Mesenteric fat pad (tissue), 1 donor: ENCODE measurements around the gene TAF7. TPM values are rescaled to one million over a fixed set of nuclear protein-coding genes. Genes with fewer than 3 reads are reported as not detected.
"Not testable (repeated sequence)": the region's sequence is repeated elsewhere in the genome, so short reads cannot be mapped to it uniquely, and the experiment has no call there.

Source experiments
- DNase-seq: peaks from one replicate; pipeline ENCODE4 v3.0.0-alpha.2; 2020; ENCODE audit warnings: low spot score
- long read RNA-seq: library from polyadenylated mRNA; unstranded; transcript quantifications from one replicate; pipeline ENCODE4 v2.0.0, GENCODE V29; 2020
- total RNA-seq: library from RNA; stranded (reverse); fragmentation: NEBNext Ultra II Directional; extraction: Animal tissue kit (Norgen Biotek cat#: 25700); gene quantifications from one replicate; pipeline ENCODE4 v1.2.1, GENCODE V29; 2021
- donor health status: DM: yes; HTN: yes; CAD: no.

Gene TAF7
- 53.9 TPM for total RNA-seq
- long read RNA-seq, transcript TAF7-201 (1 exons, 2,334 nt) = major isoform, 306 of 307 reads
- long read RNA-seq, partial matches to known transcripts = 0 of 307 reads
- long read RNA-seq, other reads (novel, unspliced or antisense) = 1 of 307 reads

DNA sequence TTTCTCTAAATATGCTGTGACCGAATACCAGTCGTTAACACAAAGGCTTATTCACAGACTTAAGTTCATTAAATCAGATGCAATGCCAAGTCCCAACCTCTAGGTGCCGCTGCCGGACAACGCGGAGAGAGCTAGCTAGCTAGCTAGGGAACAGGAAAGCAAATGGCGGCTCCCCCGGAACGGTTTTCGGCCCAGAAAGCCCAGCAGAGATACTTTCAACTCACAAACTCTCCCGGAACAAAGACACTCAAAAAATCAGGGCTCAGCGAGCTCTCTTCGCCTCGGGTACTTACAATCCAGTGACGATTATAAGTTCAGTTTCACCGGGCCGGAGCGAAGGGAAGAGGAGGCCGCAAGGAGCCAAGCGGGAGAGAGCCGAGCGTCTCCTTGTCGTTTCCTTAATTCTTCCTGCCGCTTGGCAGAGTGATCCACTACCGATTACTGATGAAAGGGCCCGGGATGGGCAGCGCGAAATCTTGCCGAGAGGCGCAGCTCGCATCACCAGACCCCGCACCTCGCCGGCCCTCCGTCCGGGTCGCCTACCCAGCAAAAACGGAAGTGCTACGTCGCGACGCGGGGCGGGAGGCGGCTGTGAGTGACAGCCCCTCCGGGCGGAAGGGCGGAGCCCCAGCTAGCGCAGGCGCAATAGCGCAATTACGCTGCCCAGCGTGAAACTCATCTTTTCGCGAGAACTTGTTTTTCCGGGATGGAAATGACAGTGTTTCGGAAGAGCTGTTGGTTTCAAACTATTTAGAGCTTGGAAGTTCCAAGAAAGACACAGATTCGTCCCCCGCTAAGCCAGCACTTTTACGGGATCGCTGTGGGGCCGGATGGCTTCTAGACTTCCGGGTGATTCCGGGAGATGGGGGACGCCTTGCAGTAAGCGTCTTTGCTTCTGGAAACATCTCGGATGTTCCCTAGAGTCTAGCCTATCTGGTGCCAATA lies at the start of gene TAF7:
Gene TAF7, minus strand, starts transcription at position 560 of the 945 bp plus-strand sequence. CDS start 740 bp downstream, outside the sequence.
- peak; percentile 96 for DNase-seq

DNA sequence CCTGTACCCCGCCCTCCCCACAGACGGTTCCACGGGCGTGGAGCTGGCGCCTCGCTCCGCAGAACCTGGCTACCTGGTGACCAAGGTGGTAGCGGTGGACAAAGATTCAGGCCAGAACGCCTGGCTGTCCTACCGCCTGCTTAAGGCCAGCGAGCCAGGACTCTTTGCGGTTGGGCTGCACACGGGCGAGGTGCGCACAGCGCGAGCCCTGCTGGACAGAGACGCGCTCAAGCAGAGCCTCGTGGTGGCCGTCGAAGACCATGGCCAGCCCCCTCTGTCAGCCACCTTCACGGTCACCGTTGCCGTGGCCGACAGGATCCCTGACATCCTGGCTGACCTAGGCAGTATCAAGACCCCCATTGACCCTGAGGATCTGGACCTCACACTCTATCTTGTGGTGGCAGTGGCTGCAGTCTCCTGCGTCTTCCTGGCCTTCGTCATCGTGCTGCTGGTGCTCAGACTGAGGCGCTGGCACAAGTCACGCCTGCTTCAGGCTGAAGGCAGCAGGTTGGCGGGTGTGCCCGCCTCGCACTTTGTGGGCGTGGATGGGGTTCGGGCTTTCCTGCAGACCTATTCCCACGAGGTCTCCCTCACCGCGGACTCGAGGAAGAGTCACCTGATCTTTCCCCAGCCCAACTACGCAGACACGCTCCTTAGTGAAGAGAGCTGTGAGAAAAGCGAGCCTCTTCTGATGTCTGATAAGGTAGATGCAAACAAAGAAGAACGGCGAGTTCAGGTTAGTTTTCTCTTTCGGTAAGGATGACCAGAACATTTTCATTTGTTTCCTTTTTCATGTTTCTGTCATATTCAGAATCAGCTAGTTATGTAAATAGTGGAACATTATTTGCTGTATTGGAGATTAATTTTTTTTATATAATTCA lies 45.7 kb upstream of the TAF7 start:
- peak; percentile 62 for DNase-seq

- peak; percentile 84 for DNase-seq
These were observed 43.5 kb upstream of the TAF7 start, which contains the start of gene PCDHGA5 for GRCh38 chr5:141363952-141364660. Gene PCDHGA5, plus strand, starts transcription at chr5:141364162. Its CDS starts 169 bp downstream, at chr5:141364331.

- no peak for DNase-seq
These were observed 42.1 kb upstream of the TAF7 start for GRCh38 chr5:141362719-141363118.

- DNase-seq = peak; percentile 74
These were observed 40.1 kb upstream of the TAF7 start for GRCh38 chr5:141360685-141361084.

GRCh38 chr5:141359790-141360426 lies 39.3 kb upstream of the TAF7 start, which contains the start of gene PCDHGB2:
Gene PCDHGB2, plus strand, starts transcription at chr5:141359994. Its CDS starts 142 bp downstream, at chr5:141360136.
- DNase-seq = peak; percentile 79

- peak; percentile 86 for DNase-seq
These were observed 36.4 kb upstream of the TAF7 start for GRCh38 chr5:141356950-141357349.

DNA sequence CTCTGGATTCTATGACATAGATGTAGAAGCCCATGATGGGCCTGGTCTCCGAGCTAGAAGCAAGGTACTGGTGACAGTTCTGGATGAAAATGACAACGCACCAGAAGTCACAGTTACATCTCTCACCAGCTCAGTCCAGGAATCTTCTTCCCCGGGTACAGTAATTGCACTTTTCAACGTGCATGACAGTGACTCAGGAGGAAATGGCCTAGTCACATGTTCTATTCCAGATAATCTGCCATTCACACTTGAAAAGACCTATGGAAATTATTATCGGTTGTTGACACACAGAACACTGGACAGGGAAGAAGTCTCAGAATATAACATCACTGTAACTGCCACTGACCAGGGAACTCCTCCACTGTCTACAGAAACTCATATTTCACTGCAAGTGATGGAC lies 35.5 kb upstream of the TAF7 start:
- DNase-seq = no peak

GRCh38 chr5:141355641-141356040 lies 35.1 kb upstream of the TAF7 start:
- DNase-seq = peak; percentile 65

DNA sequence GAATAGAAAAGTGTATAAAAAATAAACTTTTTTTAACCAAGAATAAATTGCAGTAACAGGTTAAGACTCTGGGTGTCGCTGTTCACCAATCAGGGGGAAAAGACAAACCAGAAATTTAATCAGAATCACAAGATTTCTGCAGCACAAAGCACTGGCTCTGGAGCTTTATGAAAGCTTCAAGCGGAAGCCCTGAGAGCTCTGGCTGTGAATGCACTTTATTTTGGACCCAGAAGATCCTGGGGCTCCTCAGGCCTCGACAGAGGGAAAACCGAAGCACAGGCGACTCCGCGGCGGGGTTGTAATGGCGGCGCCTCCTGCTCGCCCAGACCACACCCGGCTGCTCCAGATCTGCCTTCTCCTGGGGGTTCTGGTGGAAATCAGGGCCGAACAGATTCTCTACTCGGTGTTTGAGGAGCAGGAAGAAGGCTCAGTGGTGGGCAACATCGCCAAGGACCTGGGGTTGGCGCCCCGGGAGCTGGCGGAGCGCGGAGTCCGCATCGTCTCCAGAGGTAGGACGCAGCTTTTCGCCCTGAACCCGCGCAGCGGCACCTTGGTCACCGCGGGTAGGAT lies 34.4 kb upstream of the TAF7 start, which contains the start of gene PCDHGA4:
Gene PCDHGA4, plus strand, starts transcription at position 122 of the 570 bp plus-strand sequence. Its CDS starts 87 bp downstream, at position 209.
- peak; percentile 78 for DNase-seq

DNA sequence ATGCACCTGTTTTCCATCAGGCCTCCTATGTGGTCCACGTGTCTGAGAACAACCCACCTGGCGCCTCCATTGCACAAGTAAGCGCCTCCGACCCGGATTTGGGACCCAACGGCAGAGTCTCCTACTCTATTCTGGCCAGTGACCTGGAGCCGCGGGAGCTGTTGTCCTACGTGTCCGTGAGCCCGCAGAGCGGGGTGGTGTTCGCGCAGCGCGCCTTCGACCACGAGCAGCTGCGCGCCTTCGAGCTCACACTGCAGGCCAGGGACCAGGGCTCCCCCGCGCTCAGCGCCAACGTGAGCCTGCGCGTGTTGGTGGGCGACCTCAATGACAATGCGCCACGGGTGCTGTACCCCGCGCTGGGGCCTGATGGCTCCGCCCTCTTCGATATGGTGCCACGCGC lies 31.0 kb upstream of the TAF7 start:
- DNase-seq = peak; percentile 74

GRCh38 chr5:141349917-141350619 lies 29.5 kb upstream of the TAF7 start, which contains the start of gene PCDHGB1:
Gene PCDHGB1, plus strand, starts transcription at chr5:141350099. Its CDS starts 162 bp downstream, at chr5:141350261.
- peak; percentile 65 for DNase-seq

- DNase-seq = not testable (repeated sequence)
These were observed 25.4 kb upstream of the TAF7 start for GRCh38 chr5:141346017-141346416.

GRCh38 chr5:141345327-141345726 lies 24.7 kb upstream of the TAF7 start:
- no peak for DNase-seq

DNA sequence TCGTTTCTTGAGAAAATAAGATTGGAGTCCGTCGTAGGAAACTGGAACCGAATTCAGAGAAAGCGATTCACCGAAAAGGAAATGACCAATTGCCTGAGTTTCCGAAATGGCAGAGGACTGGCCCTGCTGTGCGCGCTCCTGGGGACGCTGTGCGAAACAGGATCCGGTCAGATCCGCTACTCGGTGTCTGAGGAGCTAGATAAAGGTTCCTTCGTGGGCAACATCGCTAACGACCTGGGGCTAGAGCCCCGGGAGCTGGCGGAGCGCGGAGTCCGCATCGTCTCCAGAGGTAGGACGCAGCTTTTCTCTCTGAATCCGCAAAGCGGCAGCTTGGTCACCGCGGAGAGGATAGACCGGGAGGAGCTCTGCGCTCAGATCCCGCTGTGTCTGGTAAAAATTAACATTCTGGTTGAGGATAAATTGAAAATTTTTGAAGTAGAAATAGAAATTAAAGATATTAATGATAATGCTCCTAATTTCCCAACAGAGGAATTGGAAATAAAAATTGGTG lies 23.4 kb upstream of the TAF7 start:
- DNase-seq = no peak

DNA sequence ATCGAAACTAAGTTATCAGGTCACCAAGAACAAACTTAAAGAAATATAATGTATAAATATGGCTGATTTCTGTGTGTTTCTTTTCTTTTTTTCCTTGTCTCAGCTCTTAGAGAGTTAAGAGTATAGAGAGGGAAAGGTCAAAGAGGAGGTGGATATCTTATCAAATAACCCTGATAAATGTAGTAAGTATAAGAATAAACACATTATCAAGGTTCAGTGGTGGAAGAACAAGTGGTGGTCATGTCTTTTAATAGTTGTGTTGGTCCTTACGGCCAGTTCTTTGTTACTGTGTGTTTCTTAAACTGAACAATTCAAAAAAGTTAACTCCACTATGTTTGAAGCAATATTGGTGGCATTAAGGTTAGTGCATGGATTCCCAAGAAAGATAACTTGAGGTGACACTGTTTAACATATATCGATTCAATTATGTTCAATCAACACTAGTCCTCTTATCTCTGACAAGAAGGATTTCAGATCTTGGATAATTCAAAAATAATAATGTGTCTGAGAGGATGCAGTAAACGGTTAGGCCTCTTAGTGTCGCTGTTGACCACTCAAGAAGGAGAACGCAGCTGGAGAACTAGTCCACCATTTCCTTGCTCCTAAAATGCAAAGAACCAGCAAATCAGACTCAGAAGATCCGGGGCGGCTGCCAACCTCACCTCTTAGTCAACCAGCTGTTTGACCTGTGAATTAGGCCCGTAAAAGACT lies 22.8 kb upstream of the TAF7 start, which contains the start of gene PCDHGA3:
Gene PCDHGA3, plus strand, starts transcription at position 588 of the 711 bp plus-strand sequence. CDS start 205 bp downstream, outside the sequence.
- DNase-seq = no peak

- DNase-seq = no peak
These were observed 22.2 kb upstream of the TAF7 start for GRCh38 chr5:141342773-141343172.
